ENCODE data around the gene ACSS2. TPM values are rescaled to one million over a fixed set of nuclear protein-coding genes. Genes with fewer than 3 reads are reported as not detected.

ACSS2 gene
- total RNA-seq, 1 donor from 2014 or later, result 25.0 TPM

- Histone ChIP-seq H2AFZ (replicated peaks) (no peak overlapping the region), H3K4me2 (no peak overlapping the region), H3K27ac (no peak overlapping the region), H3K4me3 (no peak overlapping the region), H3K9me3 (ENCODE audit: low read depth) (no peaks in the 10 kb centered on the region), H3K79me2 (ENCODE audit: low read depth) (no peaks in the 10 kb centered on the region), H3K36me3 (no peaks in the 10 kb centered on the region), H3K27me3 (no peaks in the 10 kb centered on the region), H3K4me1 (no peaks in the 10 kb centered on the region), H4K20me1 (ENCODE audit: low read depth) (no peaks in the 10 kb centered on the region), H3F3A (ENCODE audit: low read depth) (no peaks in the 10 kb centered on the region), H3K9ac (no peak overlapping the region)
- TF ChIP-seq CTCF (IDR thresholded peaks at IDR 0.05) (no peak), EZH2 (IDR thresholded peaks at IDR 0.05) (no peak), EZH2phosphoT487 (IDR thresholded peaks at IDR 0.05) (no peak)
- Mint-ChIP-seq H3K9me3 (no peaks in the 10 kb centered on the region), H3K27me3 (ENCODE audit: insufficient read depth, low read depth) (no peaks in the 10 kb centered on the region), H3K27ac (no peak overlapping the region), H3K4me3 (no peak overlapping the region), H3K36me3 (peaks cover 14% of the 10 kb centered on the region), H3K4me1 (no peaks in the 10 kb centered on the region)
- DNase-seq (ENCODE audit: low spot score), result no peak
Observed at GRCh38 chr20:34864216-34864615, 12.2 kb upstream of the ACSS2 start.

- no peaks in the 10 kb centered on the region for H4K20me1 ChIP-seq (ENCODE audit: low read depth)
- Mint-ChIP-seq H3K4me1 (peaks cover 30% of the 10 kb centered on the region), H3K4me3 (peak overlapping the region; percentile 94), H3K36me3 (peaks cover 3% of the 10 kb centered on the region), H3K27me3 (ENCODE audit: insufficient read depth, low read depth) (peaks cover 6% of the 10 kb centered on the region), H3K27ac (no peak overlapping the region), H3K9me3 (no peaks in the 10 kb centered on the region)
- peaks cover 14% of the 10 kb centered on the region for H3K4me1 ChIP-seq
- peak overlapping the region; percentile 89 for H3K4me3 ChIP-seq
- peaks cover 16% of the 10 kb centered on the region for H3F3A ChIP-seq (ENCODE audit: low read depth)
- no peak overlapping the region for H2AFZ ChIP-seq (replicated peaks)
- peaks cover 16% of the 10 kb centered on the region for H3K27me3 ChIP-seq
- no peak for DNase-seq (ENCODE audit: low spot score)
- no peaks in the 10 kb centered on the region for H3K9me3 ChIP-seq (ENCODE audit: low read depth)
- no peaks in the 10 kb centered on the region for H3K36me3 ChIP-seq
- H3K4me2 ChIP-seq, result peak overlapping the region; percentile 97
- H3K79me2 ChIP-seq (ENCODE audit: low read depth), result peaks cover 20% of the 10 kb centered on the region
- no peak for TF ChIP-seq CTCF (IDR thresholded peaks at IDR 0.05)
- TF ChIP-seq EZH2phosphoT487 (IDR thresholded peaks at IDR 0.05), result no peak
- no peak for TF ChIP-seq EZH2 (IDR thresholded peaks at IDR 0.05)
- H3K27ac ChIP-seq, result no peak overlapping the region
- H3K9ac ChIP-seq, result no peak overlapping the region
Observed at GRCh38 chr20:34871320-34871926, 5.0 kb upstream of the ACSS2 start.

GRCh38 chr20:34871966-34872621 lies 4.3 kb upstream of the ACSS2 start:
- H3F3A ChIP-seq (ENCODE audit: low read depth), result peaks cover 23% of the 10 kb centered on the region
- peak overlapping the region; percentile 98 for H2AFZ ChIP-seq (replicated peaks)
- no peaks in the 10 kb centered on the region for H3K9me3 ChIP-seq (ENCODE audit: low read depth)
- TF ChIP-seq EZH2phosphoT487 (IDR thresholded peaks at IDR 0.05), result no peak
- TF ChIP-seq CTCF (IDR thresholded peaks at IDR 0.05), result no peak
- no peak for TF ChIP-seq EZH2 (IDR thresholded peaks at IDR 0.05)
- H3K27ac ChIP-seq, result no peak overlapping the region
- Mint-ChIP-seq H3K27ac (peak overlapping the region; percentile 14), H3K9me3 (no peaks in the 10 kb centered on the region), H3K4me3 (peak overlapping the region; percentile 94), H3K27me3 (ENCODE audit: insufficient read depth, low read depth) (peaks cover 9% of the 10 kb centered on the region), H3K36me3 (peaks cover 3% of the 10 kb centered on the region), H3K4me1 (peaks cover 33% of the 10 kb centered on the region)
- H3K4me3 ChIP-seq, result peak overlapping the region; percentile 89
- no peak for DNase-seq (ENCODE audit: low spot score)
- H3K4me1 ChIP-seq, result peaks cover 14% of the 10 kb centered on the region
- H3K4me2 ChIP-seq, result peak overlapping the region; percentile 97
- H3K36me3 ChIP-seq, result no peaks in the 10 kb centered on the region
- H3K27me3 ChIP-seq, result peaks cover 23% of the 10 kb centered on the region
- peak overlapping the region; percentile 64 for H3K9ac ChIP-seq
- H4K20me1 ChIP-seq (ENCODE audit: low read depth), result no peaks in the 10 kb centered on the region
- peaks cover 20% of the 10 kb centered on the region for H3K79me2 ChIP-seq (ENCODE audit: low read depth)
